SK-N-SH treated with all-trans-retinoic acid at 6 μM for 48 hours (cell line): ENCODE data around the gene RASA3.

ENCODE experiments used
- CSDC2 ChIP-seq: fragments of 250-450 bp; sonication (Bioruptor Pico); IDR thresholded peaks from 2 replicates; pipeline ENCODE4 v1.5.0; 2020; ENCODE audit warnings: mild to moderate bottlenecking, moderate library complexity
- TCF4 ChIP-seq: fragments of 250-450 bp; sonication (Bioruptor Pico); IDR thresholded peaks from 2 replicates; pipeline ENCODE4 v1.8.0; 2021; ENCODE audit warnings: mild to moderate bottlenecking, moderate library complexity, borderline replicate concordance
- ZFP3 ChIP-seq: fragments of 250-450 bp; sonication (Bioruptor Pico); IDR thresholded peaks from 2 replicates; pipeline ENCODE4 v1.5.0; 2020; ENCODE audit warnings: mild to moderate bottlenecking, moderate library complexity
- TF ChIP-seq, protein P1 (sequence below): fragments of 250-450 bp; sonication (Bioruptor Pico); IDR thresholded peaks from 2 replicates; pipeline ENCODE4 v1.8.0; 2021; ENCODE audit warnings: low read depth, mild to moderate bottlenecking, moderate library complexity, borderline replicate concordance

DNA sequence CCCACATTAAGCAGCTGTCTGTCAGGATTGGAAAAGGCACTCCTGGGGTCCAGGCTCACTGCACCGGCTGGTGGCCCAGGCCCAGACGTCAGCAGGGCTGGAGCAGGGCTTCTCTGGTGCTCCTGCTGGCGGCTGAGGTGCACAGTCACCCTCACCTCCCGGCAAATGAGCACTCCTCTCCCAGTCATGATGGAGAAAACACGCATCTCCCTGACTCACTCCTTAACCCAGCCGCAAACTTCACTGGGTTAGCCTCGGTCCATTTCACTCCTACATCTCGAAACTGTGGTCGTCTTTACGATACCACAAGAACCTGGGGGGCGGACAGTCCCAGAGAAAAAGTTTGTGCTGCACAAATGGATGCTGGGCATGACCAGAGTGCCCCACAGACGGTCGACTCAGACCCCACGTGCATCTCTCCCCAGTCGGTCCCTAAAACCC, 3.3 kb upstream of the RASA3 start:
- TF ChIP-seq TCF4 (CRISPR knock-in tag) (no peak), CSDC2 (no peak), ZFP3 (CRISPR knock-in tag) (no peak)
- TF ChIP-seq, protein P1, sequence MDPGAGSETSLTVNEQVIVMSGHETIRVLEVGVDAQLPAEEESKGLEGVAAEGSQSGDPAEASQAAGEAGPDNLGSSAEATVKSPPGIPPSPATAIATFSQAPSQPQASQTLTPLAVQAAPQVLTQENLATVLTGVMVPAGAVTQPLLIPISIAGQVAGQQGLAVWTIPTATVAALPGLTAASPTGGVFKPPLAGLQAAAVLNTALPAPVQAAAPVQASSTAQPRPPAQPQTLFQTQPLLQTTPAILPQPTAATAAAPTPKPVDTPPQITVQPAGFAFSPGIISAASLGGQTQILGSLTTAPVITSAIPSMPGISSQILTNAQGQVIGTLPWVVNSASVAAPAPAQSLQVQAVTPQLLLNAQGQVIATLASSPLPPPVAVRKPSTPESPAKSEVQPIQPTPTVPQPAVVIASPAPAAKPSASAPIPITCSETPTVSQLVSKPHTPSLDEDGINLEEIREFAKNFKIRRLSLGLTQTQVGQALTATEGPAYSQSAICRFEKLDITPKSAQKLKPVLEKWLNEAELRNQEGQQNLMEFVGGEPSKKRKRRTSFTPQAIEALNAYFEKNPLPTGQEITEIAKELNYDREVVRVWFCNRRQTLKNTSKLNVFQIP = no peak
